IPS-20b (cell line): ENCODE data around the gene DLX4.
A peak's percentile ranks its signal among the peaks of the same experiment; 100 is the strongest.

Experiments used
- H3K27ac ChIP-seq: one replicate; pipeline ENCODE4 v1.5.1; 2013; ENCODE audit warnings: low read length
- H3K27me3 ChIP-seq: 2 replicates; pipeline ENCODE4 v1.6.1; 2013; ENCODE audit warnings: mild to moderate bottlenecking, low read length, inconsistent platforms; ENCODE audit not compliant: insufficient read depth
- H3K36me3 ChIP-seq: 2 replicates; pipeline ENCODE4 v1.6.1; 2013; ENCODE audit warnings: low read depth, mild to moderate bottlenecking, inconsistent platforms, low read length, moderate library complexity; ENCODE audit not compliant: insufficient read depth
- H3K4me1 ChIP-seq: 2 replicates; pipeline ENCODE4 v1.6.1; 2013; ENCODE audit warnings: mild to moderate bottlenecking, control low read depth, inconsistent platforms, low read length, moderate library complexity; ENCODE audit not compliant: insufficient read depth
- H3K4me3 ChIP-seq: 2 replicates; pipeline ENCODE4 v1.5.1; 2013; ENCODE audit warnings: mild to moderate bottlenecking, low read length, inconsistent platforms
- H3K9ac ChIP-seq: 2 replicates; pipeline ENCODE4 v1.6.1; 2013; ENCODE audit warnings: low read depth, mild to moderate bottlenecking, inconsistent platforms, low read length, moderate library complexity
- H3K9me3 ChIP-seq: 2 replicates; pipeline ENCODE4 v1.6.1; 2013; ENCODE audit warnings: mild to moderate bottlenecking, low read depth, low read length, inconsistent platforms; ENCODE audit not compliant: insufficient read depth

The DLX4 gene

DNA sequence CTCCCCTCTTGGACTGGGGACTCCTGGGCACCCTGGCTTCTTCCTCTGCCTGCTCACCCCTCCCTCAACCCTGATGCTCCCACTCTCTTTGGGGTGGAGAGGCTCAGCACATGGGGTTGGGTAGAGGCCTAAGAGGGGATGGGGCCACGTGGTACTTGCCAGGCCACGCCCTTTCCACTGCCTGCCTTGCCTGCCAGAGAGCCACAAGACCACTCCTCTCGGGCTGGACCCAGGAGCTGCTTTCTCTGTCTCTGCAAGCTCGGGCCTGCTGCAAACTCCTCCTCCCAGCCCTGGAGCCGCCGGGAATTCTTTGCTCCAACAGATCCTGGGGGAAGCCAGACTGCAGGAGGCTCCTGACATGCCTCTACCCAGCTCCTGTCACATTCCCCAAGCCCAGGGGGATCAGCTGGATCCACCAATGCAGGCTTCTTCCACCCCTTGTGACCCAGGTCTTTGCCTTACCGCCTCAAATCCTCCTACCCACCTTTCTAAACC lies 11.8 kb downstream of the DLX4 start:
- H3K9ac ChIP-seq, result 0 out of 2 replicates have a peak overlapping the region, but pooled peaks have one; percentile 25
- peaks cover 17% of the 10 kb centered on the region for H3K4me1 ChIP-seq
- no peak overlapping the region for H3K4me3 ChIP-seq
- H3K36me3 ChIP-seq, result no peaks in the 10 kb centered on the region
- H3K9me3 ChIP-seq, result no peaks in the 10 kb centered on the region
- H3K27me3 ChIP-seq, result peaks cover 64% of the 10 kb centered on the region
- H3K27ac ChIP-seq, result no peak overlapping the region

GRCh38 chr17:49984283-49984682 lies 15.3 kb downstream of the DLX4 start:
- peaks cover 64% of the 10 kb centered on the region for H3K27me3 ChIP-seq
- no peaks in the 10 kb centered on the region for H3K36me3 ChIP-seq
- no peak overlapping the region for H3K27ac ChIP-seq
- peaks cover 10% of the 10 kb centered on the region for H3K4me1 ChIP-seq
- no peak overlapping the region for H3K4me3 ChIP-seq
- H3K9me3 ChIP-seq, result no peaks in the 10 kb centered on the region
- H3K9ac ChIP-seq, result no peak overlapping the region

DNA sequence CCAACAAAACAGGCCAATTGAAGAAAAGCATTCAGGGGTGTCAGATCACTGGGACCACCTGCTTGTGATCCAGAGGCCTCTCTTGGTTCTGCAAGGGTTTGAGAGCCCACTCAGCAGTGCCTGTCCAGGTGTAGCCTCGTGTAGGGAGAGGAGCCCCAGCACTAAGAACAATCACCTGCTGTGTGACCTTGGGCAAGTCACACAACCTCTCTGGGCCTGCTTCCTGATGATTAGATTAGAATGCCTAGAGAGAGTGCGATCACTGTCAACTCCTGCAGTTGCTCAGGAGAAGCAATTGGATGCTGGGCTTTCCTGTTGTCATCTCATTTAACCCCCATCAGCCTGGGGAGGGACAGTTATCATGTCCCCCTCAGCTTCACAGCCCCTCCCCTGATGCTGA lies 15.8 kb downstream of the DLX4 start:
- H3K9ac ChIP-seq, result no peak overlapping the region
- H3K36me3 ChIP-seq, result no peaks in the 10 kb centered on the region
- no peak overlapping the region for H3K4me3 ChIP-seq
- no peaks in the 10 kb centered on the region for H3K9me3 ChIP-seq
- peaks cover 10% of the 10 kb centered on the region for H3K4me1 ChIP-seq
- no peak overlapping the region for H3K27ac ChIP-seq
- peaks cover 65% of the 10 kb centered on the region for H3K27me3 ChIP-seq

DNA sequence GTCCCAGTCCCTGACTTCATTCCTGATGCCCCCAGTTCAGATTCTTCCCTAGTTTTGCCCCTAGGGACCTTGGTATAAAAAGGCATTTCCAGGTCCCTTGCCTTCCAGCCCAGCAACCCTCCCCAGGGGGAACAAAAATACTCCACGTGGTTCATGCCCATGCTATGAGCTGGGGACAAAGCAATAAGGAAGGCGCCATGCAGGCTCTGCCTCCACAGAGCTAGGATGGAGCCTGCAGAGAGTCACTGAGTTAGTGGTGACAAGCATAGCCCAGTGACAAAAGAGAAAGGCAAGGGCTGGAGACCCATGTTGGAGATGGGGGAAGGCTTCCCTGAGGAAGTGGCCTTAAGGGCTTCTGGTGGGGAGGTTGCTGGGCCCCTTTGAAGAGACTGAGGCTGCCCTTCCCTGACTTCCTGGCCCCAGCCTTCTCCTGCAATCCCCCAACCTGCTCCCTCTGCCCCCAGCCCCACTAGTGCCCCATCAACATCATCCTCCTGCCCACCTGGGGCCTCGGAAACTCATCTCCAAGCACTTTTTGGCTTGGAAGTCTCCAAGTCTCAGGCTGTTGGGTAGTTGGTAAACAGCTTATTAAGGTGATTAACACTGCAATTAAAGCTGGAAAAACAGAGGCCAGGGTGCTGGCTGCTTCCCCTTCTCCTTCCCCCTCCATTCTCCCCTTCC lies 16.5 kb downstream of the DLX4 start:
- Histone ChIP-seq H3K4me3 (no peak overlapping the region), H3K27ac (no peak overlapping the region), H3K4me1 (peaks cover 9% of the 10 kb centered on the region), H3K27me3 (peaks cover 65% of the 10 kb centered on the region), H3K9ac (no peak overlapping the region), H3K36me3 (no peaks in the 10 kb centered on the region), H3K9me3 (no peaks in the 10 kb centered on the region)

DNA sequence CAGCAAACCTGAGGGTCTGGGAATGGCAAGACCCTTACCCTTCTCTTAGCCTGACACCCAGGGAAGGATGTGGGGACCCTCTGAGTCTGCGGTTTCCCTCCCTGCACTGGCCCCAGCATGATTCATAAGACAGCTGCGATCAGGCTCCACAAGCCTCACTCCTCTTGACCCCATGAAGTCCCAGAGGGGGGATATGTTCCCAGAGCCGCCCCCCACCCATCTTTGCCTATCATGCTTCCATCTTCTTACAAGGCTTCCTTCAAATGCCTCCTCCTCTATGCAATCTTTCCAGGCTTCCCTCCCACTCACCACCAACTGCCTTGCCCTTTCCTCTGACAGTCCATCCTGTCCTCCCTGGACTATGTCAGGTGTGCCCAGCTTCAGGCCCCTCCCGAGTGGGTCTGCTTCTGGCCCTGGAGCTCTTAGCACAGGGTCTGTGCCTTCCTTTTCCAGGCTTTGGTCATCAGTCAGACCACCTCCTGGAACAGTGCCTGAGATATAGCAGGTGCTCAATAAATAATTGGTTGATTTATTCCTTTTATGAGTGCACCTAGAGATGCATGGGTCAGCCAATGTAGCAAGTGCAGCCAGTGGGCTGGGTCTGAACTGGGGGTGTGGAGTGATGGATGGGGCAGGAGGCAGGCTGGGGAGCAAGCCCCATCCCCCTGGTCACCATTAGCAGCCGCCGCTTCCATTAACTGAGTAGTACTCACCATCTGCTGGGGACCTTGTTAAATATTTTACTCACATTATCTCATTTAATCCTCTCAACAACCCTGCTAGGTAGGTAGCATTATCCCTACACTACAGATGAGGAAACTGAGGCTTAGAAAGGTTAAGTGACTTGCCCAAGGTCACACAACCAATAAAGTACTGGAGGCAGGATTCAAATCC lies 17.7 kb downstream of the DLX4 start:
- Histone ChIP-seq H3K27me3 (peaks cover 76% of the 10 kb centered on the region), H3K9me3 (no peaks in the 10 kb centered on the region), H3K27ac (no peak overlapping the region), H3K4me1 (0 out of 2 replicates have a peak, but pooled peaks cover 2% of the 10 kb centered on the region), H3K4me3 (no peak overlapping the region), H3K36me3 (no peaks in the 10 kb centered on the region), H3K9ac (no peak overlapping the region)

DNA sequence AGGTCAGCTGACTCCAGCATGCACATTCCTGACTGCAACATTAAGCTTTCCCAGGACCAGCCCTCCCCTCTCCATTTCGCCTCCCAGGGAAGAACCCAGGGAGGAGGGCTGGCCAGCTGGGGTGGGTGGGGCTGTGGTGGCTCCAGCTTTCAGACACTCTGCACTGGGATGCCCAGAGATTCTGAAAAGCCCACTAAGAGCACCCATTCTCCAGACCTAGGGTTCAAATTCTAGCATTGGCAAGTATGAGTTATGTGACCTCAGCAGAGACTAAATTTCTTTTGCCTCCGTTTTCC lies 18.2 kb downstream of the DLX4 start:
- Histone ChIP-seq H3K27ac (no peak overlapping the region), H3K4me1 (0 out of 2 replicates have a peak, but pooled peaks cover 2% of the 10 kb centered on the region), H3K9me3 (no peaks in the 10 kb centered on the region), H3K36me3 (no peaks in the 10 kb centered on the region), H3K27me3 (peaks cover 82% of the 10 kb centered on the region), H3K4me3 (no peak overlapping the region), H3K9ac (no peak overlapping the region)

GRCh38 chr17:49987681-49988441 lies 18.9 kb downstream of the DLX4 start:
- Histone ChIP-seq H3K9ac (no peak overlapping the region), H3K36me3 (no peaks in the 10 kb centered on the region), H3K9me3 (no peaks in the 10 kb centered on the region), H3K27ac (no peak overlapping the region), H3K27me3 (peaks cover 88% of the 10 kb centered on the region), H3K4me1 (0 out of 2 replicates have a peak, but pooled peaks cover 4% of the 10 kb centered on the region), H3K4me3 (no peak overlapping the region)

DNA sequence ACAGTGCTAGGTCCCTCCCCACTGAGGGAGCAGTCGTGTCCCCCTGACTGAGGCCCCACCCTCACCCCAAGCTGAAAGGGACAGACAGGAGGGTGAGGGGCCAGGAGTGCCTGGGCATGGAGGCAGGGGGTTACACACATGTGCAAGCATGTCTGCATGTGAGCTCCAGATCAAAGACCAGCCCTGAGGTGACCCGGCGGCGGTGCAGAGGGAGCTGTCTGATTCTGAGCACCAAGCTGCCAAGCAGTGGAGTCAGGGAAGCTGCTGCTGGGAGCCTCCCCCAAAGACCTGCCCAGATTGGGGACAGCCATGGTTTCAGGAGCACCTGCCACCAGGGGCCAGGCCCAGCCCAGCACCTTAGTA lies 20.5 kb downstream of the DLX4 start:
- Histone ChIP-seq H3K36me3 (no peaks in the 10 kb centered on the region), H3K9ac (no peak overlapping the region), H3K27me3 (peaks cover 98% of the 10 kb centered on the region), H3K4me1 (peaks cover 10% of the 10 kb centered on the region; the same call in 1 of the 2 replicates), H3K4me3 (no peak overlapping the region), H3K9me3 (peaks cover 3% of the 10 kb centered on the region; the same call in 1 of the 2 replicates), H3K27ac (no peak overlapping the region)

- Histone ChIP-seq H3K36me3 (no peaks in the 10 kb centered on the region), H3K27ac (no peak overlapping the region), H3K27me3 (peaks cover 100% of the 10 kb centered on the region), H3K4me3 (no peak overlapping the region), H3K4me1 (peaks cover 10% of the 10 kb centered on the region; the same call in 1 of the 2 replicates), H3K9ac (no peak overlapping the region), H3K9me3 (peaks cover 5% of the 10 kb centered on the region; the same call in 1 of the 2 replicates)
Observed at GRCh38 chr17:49990331-49990730, 21.3 kb downstream of the DLX4 start.

DNA sequence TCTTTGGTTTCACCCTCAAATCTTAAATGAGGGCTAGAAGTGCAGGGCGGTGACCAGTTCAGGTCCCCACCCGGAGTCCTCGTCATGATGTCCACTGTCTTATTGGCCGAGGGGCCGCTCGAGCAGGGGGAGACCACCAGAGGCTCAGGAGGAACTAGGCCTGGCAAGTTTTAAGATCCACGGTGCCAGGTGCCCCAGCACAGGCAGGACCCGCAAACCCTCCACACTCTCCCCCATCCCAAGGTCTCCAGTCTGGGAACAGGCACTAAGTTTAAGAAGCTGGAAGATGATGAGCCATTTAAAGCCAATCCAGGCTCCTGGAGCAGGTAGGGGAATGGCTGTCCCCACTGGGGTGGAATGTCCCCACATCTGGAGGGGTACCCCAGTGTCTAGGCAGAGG lies 21.9 kb downstream of the DLX4 start:
- no peak overlapping the region for H3K4me3 ChIP-seq
- H3K36me3 ChIP-seq, result no peaks in the 10 kb centered on the region
- H3K9ac ChIP-seq, result no peak overlapping the region
- peaks cover 5% of the 10 kb centered on the region; the same call in 1 of the 2 replicates for H3K9me3 ChIP-seq
- peaks cover 10% of the 10 kb centered on the region; the same call in 1 of the 2 replicates for H3K4me1 ChIP-seq
- H3K27ac ChIP-seq, result no peak overlapping the region
- peaks cover 100% of the 10 kb centered on the region for H3K27me3 ChIP-seq

- H3K4me3 ChIP-seq, result no peak overlapping the region
- peaks cover 10% of the 10 kb centered on the region; the same call in 1 of the 2 replicates for H3K4me1 ChIP-seq
- H3K9ac ChIP-seq, result no peak overlapping the region
- H3K9me3 ChIP-seq, result peaks cover 5% of the 10 kb centered on the region; the same call in 1 of the 2 replicates
- H3K27me3 ChIP-seq, result peaks cover 100% of the 10 kb centered on the region
- H3K27ac ChIP-seq, result no peak overlapping the region
- no peaks in the 10 kb centered on the region for H3K36me3 ChIP-seq
Observed at GRCh38 chr17:49991409-49991808, 22.4 kb downstream of the DLX4 start.
